Measurements from ENCODE around the gene RNF213. TPM values are rescaled to one million over a fixed set of nuclear protein-coding genes. Genes with fewer than 3 reads are reported as not detected.

The RNF213 gene
- total and polyA plus RNA-seq, 2 donors (not counting 1 experiment from before 2014, with no cell fraction given) = 36.8 to 245 TPM

GRCh38 chr17:80419255-80419654 is 158.6 kb downstream of the RNF213 start:
- no peak overlapping the region for H3K4me3 ChIP-seq (replicated peaks in 1 of 4; ENCODE audit: control extremely low read depth in 1 of 4, insufficient read depth in 1 of 4, low read depth in 3 of 4, low read length in 4 of 4)
- H3K9me3 ChIP-seq (ENCODE audit: control insufficient read depth, insufficient read depth, low read depth, low read length) = no peaks in the 10 kb centered on the region
- no peak overlapping the region for H3K27ac ChIP-seq (ENCODE audit: insufficient read depth, low read length)
- no peak overlapping the region for H3K4me2 ChIP-seq (ENCODE audit: extremely low read depth, insufficient read depth, low read length)
- H3K4me1 ChIP-seq (ENCODE audit: control insufficient read depth, extremely low read depth, insufficient read depth, low read length) = peaks cover 7% of the 10 kb centered on the region
- no peaks in the 10 kb centered on the region for H3K27me3 ChIP-seq (ENCODE audit: control insufficient read depth, insufficient read depth, low read length)
- DNase-seq (ENCODE audit: low read depth in 2 of 2) = no peak
- H3K79me2 ChIP-seq (ENCODE audit: control insufficient read depth, insufficient read depth, low read length) = peaks cover 13% of the 10 kb centered on the region
- TF ChIP-seq EZH2 (IDR thresholded peaks at IDR 0.05; ENCODE audit: low read length, missing control alignments) (no peak), CTCF (conservative IDR thresholded peaks at IDR 0.05 in 1 of 2, IDR thresholded peaks at IDR 0.05 in 1 of 2; ENCODE audit: low read depth in 1 of 2, low read length in 2 of 2) (no peak)
- peaks cover 11% of the 10 kb centered on the region for H3K36me3 ChIP-seq (ENCODE audit: control insufficient read depth, insufficient read depth, low read length)
- H3K9ac ChIP-seq (ENCODE audit: insufficient read depth, low read length) = no peak overlapping the region
- no peaks in the 10 kb centered on the region for H4K20me1 ChIP-seq (ENCODE audit: control insufficient read depth, extremely low read depth, insufficient read depth, low read length)
- no peak overlapping the region for H2AFZ ChIP-seq (ENCODE audit: low read length)

- Histone ChIP-seq H3K79me2 (ENCODE audit: control insufficient read depth, insufficient read depth, low read length) (peaks cover 6% of the 10 kb centered on the region), H4K20me1 (ENCODE audit: control insufficient read depth, extremely low read depth, insufficient read depth, low read length) (no peaks in the 10 kb centered on the region), H3K4me2 (ENCODE audit: extremely low read depth, insufficient read depth, low read length) (no peak overlapping the region), H3K4me1 (ENCODE audit: control insufficient read depth, extremely low read depth, insufficient read depth, low read length) (peaks cover 3% of the 10 kb centered on the region), H2AFZ (ENCODE audit: low read length) (no peak overlapping the region), H3K27ac (ENCODE audit: insufficient read depth, low read length) (no peak overlapping the region), H3K36me3 (ENCODE audit: control insufficient read depth, insufficient read depth, low read length) (peaks cover 11% of the 10 kb centered on the region), H3K27me3 (ENCODE audit: control insufficient read depth, insufficient read depth, low read length) (no peaks in the 10 kb centered on the region), H3K9me3 (ENCODE audit: control insufficient read depth, insufficient read depth, low read depth, low read length) (no peaks in the 10 kb centered on the region), H3K4me3 (replicated peaks in 1 of 4; ENCODE audit: control extremely low read depth in 1 of 4, insufficient read depth in 1 of 4, low read depth in 3 of 4, low read length in 4 of 4) (no peak overlapping the region), H3K9ac (ENCODE audit: insufficient read depth, low read length) (no peak overlapping the region)
- DNase-seq (ENCODE audit: low read depth in 2 of 2) = no peak
- TF ChIP-seq CTCF (conservative IDR thresholded peaks at IDR 0.05 in 1 of 2, IDR thresholded peaks at IDR 0.05 in 1 of 2; ENCODE audit: low read depth in 1 of 2, low read length in 2 of 2) (no peak), EZH2 (IDR thresholded peaks at IDR 0.05; ENCODE audit: low read length, missing control alignments) (no peak)
Observed at GRCh38 chr17:80421381-80422090, 160.9 kb downstream of the RNF213 start.

GRCh38 chr17:80422276-80422675 is 161.6 kb downstream of the RNF213 start:
- no peaks in the 10 kb centered on the region for H3K27me3 ChIP-seq (ENCODE audit: control insufficient read depth, insufficient read depth, low read length)
- no peak overlapping the region for H3K4me2 ChIP-seq (ENCODE audit: extremely low read depth, insufficient read depth, low read length)
- no peaks in the 10 kb centered on the region for H3K9me3 ChIP-seq (ENCODE audit: control insufficient read depth, insufficient read depth, low read depth, low read length)
- no peak for TF ChIP-seq CTCF (conservative IDR thresholded peaks at IDR 0.05 in 1 of 2, IDR thresholded peaks at IDR 0.05 in 1 of 2; ENCODE audit: low read depth in 1 of 2, low read length in 2 of 2)
- no peak for TF ChIP-seq EZH2 (IDR thresholded peaks at IDR 0.05; ENCODE audit: low read length, missing control alignments)
- no peak overlapping the region for H3K4me3 ChIP-seq (replicated peaks in 1 of 4; ENCODE audit: control extremely low read depth in 1 of 4, insufficient read depth in 1 of 4, low read depth in 3 of 4, low read length in 4 of 4)
- no peak overlapping the region for H2AFZ ChIP-seq (ENCODE audit: low read length)
- peaks cover 3% of the 10 kb centered on the region for H3K4me1 ChIP-seq (ENCODE audit: control insufficient read depth, extremely low read depth, insufficient read depth, low read length)
- H3K27ac ChIP-seq (ENCODE audit: insufficient read depth, low read length) = no peak overlapping the region
- peaks cover 1% of the 10 kb centered on the region for H3K79me2 ChIP-seq (ENCODE audit: control insufficient read depth, insufficient read depth, low read length)
- no peak overlapping the region for H3K9ac ChIP-seq (ENCODE audit: insufficient read depth, low read length)
- DNase-seq (ENCODE audit: low read depth in 2 of 2) = no peak
- no peaks in the 10 kb centered on the region for H4K20me1 ChIP-seq (ENCODE audit: control insufficient read depth, extremely low read depth, insufficient read depth, low read length)
- H3K36me3 ChIP-seq (ENCODE audit: control insufficient read depth, insufficient read depth, low read length) = peaks cover 8% of the 10 kb centered on the region

All from fibroblast of lung (primary cell).